ENCODE data around the gene JAKMIP2. TPM values are rescaled to one million over a fixed set of nuclear protein-coding genes. Genes with fewer than 3 reads are reported as not detected.

The JAKMIP2 gene
- polyA plus RNA-seq, 1 donor from 2014 or later: 46.3 TPM

DNA sequence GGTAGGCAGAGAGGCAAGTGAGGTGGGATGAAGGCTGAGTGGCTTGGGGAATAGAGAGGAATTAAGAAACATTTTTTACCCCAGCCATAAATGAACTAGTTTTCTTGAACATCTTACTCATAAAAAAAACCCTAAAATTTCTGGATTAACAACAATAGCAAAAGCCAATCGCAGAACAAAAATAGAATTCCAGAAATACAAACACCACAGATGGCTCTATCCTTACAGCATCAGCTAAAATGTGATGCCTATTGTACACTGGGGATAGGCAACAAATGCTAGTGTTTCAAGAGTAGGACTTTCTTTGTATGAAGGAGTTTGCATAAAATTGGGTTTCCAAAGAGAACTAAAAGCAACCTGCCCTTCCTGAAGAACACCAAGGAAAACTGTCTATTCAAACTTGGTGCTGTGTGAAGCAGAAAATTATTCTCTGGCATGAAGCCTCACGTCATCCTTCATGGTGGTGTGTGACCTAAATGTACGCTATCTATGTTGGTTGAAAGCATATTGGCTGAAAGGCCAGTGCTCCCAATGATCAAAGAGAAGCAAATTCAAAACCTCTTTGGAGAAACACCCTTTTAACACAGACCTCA, 82.9 kb downstream of the JAKMIP2 start:
- H2AFZ ChIP-seq (ENCODE audit: low read depth, low read length): no peak overlapping the region
- H3K9me3 ChIP-seq (ENCODE audit: low read length): peaks cover 5% of the 10 kb centered on the region
- TF ChIP-seq, protein P1, sequence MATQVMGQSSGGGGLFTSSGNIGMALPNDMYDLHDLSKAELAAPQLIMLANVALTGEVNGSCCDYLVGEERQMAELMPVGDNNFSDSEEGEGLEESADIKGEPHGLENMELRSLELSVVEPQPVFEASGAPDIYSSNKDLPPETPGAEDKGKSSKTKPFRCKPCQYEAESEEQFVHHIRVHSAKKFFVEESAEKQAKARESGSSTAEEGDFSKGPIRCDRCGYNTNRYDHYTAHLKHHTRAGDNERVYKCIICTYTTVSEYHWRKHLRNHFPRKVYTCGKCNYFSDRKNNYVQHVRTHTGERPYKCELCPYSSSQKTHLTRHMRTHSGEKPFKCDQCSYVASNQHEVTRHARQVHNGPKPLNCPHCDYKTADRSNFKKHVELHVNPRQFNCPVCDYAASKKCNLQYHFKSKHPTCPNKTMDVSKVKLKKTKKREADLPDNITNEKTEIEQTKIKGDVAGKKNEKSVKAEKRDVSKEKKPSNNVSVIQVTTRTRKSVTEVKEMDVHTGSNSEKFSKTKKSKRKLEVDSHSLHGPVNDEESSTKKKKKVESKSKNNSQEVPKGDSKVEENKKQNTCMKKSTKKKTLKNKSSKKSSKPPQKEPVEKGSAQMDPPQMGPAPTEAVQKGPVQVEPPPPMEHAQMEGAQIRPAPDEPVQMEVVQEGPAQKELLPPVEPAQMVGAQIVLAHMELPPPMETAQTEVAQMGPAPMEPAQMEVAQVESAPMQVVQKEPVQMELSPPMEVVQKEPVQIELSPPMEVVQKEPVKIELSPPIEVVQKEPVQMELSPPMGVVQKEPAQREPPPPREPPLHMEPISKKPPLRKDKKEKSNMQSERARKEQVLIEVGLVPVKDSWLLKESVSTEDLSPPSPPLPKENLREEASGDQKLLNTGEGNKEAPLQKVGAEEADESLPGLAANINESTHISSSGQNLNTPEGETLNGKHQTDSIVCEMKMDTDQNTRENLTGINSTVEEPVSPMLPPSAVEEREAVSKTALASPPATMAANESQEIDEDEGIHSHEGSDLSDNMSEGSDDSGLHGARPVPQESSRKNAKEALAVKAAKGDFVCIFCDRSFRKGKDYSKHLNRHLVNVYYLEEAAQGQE (IDR thresholded peaks at IDR 0.05; ENCODE audit: borderline replicate concordance): no peak
- TF ChIP-seq MXI1 (conservative IDR thresholded peaks at IDR 0.05; ENCODE audit: poor library complexity, severe bottlenecking): no peak
- no peak for TF ChIP-seq EP300 (conservative IDR thresholded peaks at IDR 0.05; ENCODE audit: poor library complexity, severe bottlenecking)
- no peak for TF ChIP-seq RAD21 (conservative IDR thresholded peaks at IDR 0.05)
- TF ChIP-seq POLR2AphosphoS5 (IDR thresholded peaks at IDR 0.05): no peak
- TF ChIP-seq SMC3 (conservative IDR thresholded peaks at IDR 0.05; ENCODE audit: poor library complexity): no peak
- TF ChIP-seq EZH2 (IDR thresholded peaks at IDR 0.05; ENCODE audit: borderline replicate concordance, insufficient read depth, low read length, poor library complexity, severe bottlenecking): no peak
- TF ChIP-seq, protein P2, sequence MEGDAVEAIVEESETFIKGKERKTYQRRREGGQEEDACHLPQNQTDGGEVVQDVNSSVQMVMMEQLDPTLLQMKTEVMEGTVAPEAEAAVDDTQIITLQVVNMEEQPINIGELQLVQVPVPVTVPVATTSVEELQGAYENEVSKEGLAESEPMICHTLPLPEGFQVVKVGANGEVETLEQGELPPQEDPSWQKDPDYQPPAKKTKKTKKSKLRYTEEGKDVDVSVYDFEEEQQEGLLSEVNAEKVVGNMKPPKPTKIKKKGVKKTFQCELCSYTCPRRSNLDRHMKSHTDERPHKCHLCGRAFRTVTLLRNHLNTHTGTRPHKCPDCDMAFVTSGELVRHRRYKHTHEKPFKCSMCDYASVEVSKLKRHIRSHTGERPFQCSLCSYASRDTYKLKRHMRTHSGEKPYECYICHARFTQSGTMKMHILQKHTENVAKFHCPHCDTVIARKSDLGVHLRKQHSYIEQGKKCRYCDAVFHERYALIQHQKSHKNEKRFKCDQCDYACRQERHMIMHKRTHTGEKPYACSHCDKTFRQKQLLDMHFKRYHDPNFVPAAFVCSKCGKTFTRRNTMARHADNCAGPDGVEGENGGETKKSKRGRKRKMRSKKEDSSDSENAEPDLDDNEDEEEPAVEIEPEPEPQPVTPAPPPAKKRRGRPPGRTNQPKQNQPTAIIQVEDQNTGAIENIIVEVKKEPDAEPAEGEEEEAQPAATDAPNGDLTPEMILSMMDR (IDR thresholded peaks at IDR 0.05; ENCODE audit: poor library complexity, severe bottlenecking): no peak
- TF ChIP-seq TAF1 (IDR thresholded peaks at IDR 0.05; ENCODE audit: low read depth): no peak

DNA sequence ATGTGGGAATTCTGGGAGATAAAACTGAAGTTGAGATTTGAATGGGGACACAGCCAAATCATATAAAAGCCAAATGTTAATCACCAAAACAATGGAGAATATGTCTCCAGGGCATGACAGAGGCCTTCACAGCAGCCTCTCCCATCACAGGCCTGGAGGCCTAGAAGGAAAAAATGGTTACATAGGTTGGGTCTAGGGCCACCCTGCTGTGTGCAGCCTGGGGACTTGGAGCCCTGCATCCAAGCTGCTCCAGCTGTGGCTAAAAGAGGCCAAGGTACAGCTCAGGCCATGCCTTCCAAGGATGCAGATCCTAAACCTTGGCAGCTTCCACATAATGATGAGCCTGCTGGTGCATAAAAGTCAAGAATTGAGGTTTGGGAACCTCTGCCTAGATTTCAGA, 85.1 kb downstream of the JAKMIP2 start:
- no peaks in the 10 kb centered on the region for H3F3A ChIP-seq (ENCODE audit: insufficient read depth, low read length, poor library complexity, severe bottlenecking)
- H3K36me3 ChIP-seq (ENCODE audit: insufficient read depth, low read length): no peaks in the 10 kb centered on the region
- H3K9ac ChIP-seq (ENCODE audit: low read length): no peak overlapping the region
- no peak for TF ChIP-seq RAD21 (conservative IDR thresholded peaks at IDR 0.05)
- no peaks in the 10 kb centered on the region for H3K27me3 ChIP-seq (ENCODE audit: insufficient read depth, low read depth, low read length)
- H3K9me3 ChIP-seq (ENCODE audit: low read length): peaks cover 5% of the 10 kb centered on the region
- H3K79me2 ChIP-seq (replicated peaks; ENCODE audit: insufficient read depth, low read length): peaks cover 20% of the 10 kb centered on the region
- no peaks in the 10 kb centered on the region for H3K9me2 ChIP-seq (ENCODE audit: insufficient read depth, low read length)
- H4K20me1 ChIP-seq (ENCODE audit: insufficient read depth): no peaks in the 10 kb centered on the region
- H3K4me2 ChIP-seq (ENCODE audit: low read length): no peak overlapping the region
- no peak overlapping the region for H2AFZ ChIP-seq (ENCODE audit: low read depth, low read length)
- no peak overlapping the region for H3K4me3 ChIP-seq (ENCODE audit: low read length)
- no peak overlapping the region for H3K27ac ChIP-seq (ENCODE audit: low read length)

More for the DNA sequence above, 82.9 kb downstream of the JAKMIP2 start:
- no peak overlapping the region for H3K4me3 ChIP-seq (ENCODE audit: low read length)
- H3K27me3 ChIP-seq (ENCODE audit: insufficient read depth, low read depth, low read length): no peaks in the 10 kb centered on the region
- H3K9me2 ChIP-seq (ENCODE audit: insufficient read depth, low read length): no peaks in the 10 kb centered on the region
- H3K4me2 ChIP-seq (ENCODE audit: low read length): no peak overlapping the region
- no peaks in the 10 kb centered on the region for H4K20me1 ChIP-seq (ENCODE audit: insufficient read depth)
- H3F3A ChIP-seq (ENCODE audit: insufficient read depth, low read length, poor library complexity, severe bottlenecking): no peaks in the 10 kb centered on the region
- H3K79me2 ChIP-seq (replicated peaks; ENCODE audit: insufficient read depth, low read length): peaks cover 24% of the 10 kb centered on the region
- no peak overlapping the region for H3K9ac ChIP-seq (ENCODE audit: low read length)
- H3K27ac ChIP-seq (ENCODE audit: low read length): no peak overlapping the region
- no peaks in the 10 kb centered on the region for H3K36me3 ChIP-seq (ENCODE audit: insufficient read depth, low read length)
